OCI-LY3 (cell line): Measurements from ENCODE around the gene SLC16A11.

Experiments used
- CTCF ChIP-seq: fragments of 200-600, 300-600 bp; sonication (generic); IDR thresholded peaks from 2 replicates; pipeline ENCODE4 v1.5.1; 2014; ENCODE audit warnings: antibody characterized with exemption, low read length, low read depth
- EZH2phosphoT487 ChIP-seq: fragments of 200-600 bp; shearing (Covaris generic); IDR thresholded peaks from 2 replicates; pipeline ENCODE4 v1.6.1; 2018; ENCODE audit warnings: antibody characterized with exemption, mixed run types, low read depth

- TF ChIP-seq CTCF (no peak), EZH2phosphoT487 (no peak)
Observed at GRCh38 chr17:7019367-7019766, 24.5 kb downstream of the SLC16A11 start.
